Left ventricle myocardium inferior (tissue), 1 donor: ENCODE measurements around the gene DOCK4. TPM values are rescaled to one million over a fixed set of nuclear protein-coding genes. Genes with fewer than 3 reads are reported as not detected.
A peak's percentile ranks its signal among the peaks of the same experiment; 100 is the strongest.

Experiments
- DNase-seq: peaks from one replicate; pipeline ENCODE4 v3.0.0-alpha.2; 2020
- H3K27ac ChIP-seq: fragments of 200-600 bp; replicated peaks from 2 replicates; pipeline ENCODE4 v1.8.0; 2021
- H3K27me3 ChIP-seq: fragments of 200-600 bp; 2 replicates; pipeline ENCODE4 v1.8.0; 2021; ENCODE audit warnings: low read depth
- H3K36me3 ChIP-seq: fragments of 200-600 bp; 2 replicates; pipeline ENCODE4 v1.8.0; 2021
- H3K4me1 ChIP-seq: fragments of 200-600 bp; 2 replicates; pipeline ENCODE4 v1.8.0; 2021
- H3K4me3 ChIP-seq: fragments of 200-600 bp; 2 replicates; pipeline ENCODE4 v1.8.0; 2021; ENCODE audit warnings: mild to moderate bottlenecking, moderate library complexity
- H3K9me3 ChIP-seq: fragments of 200-600 bp; replicated peaks from 2 replicates; pipeline ENCODE4 v1.8.0; 2021
- intact Hi-C: fragments of 100-400 bp; cut with micrococcal nuclease; formaldehyde crosslinking; loops from one replicate; pipeline ENCODE4 v1.11.0; 2022
- total RNA-seq: library from RNA; stranded (reverse); fragmentation: NEBNext Ultra II Directional; extraction: Animal tissue kit (Norgen Biotek cat#: 25700); gene quantifications from one replicate; pipeline ENCODE4 v1.2.1, GENCODE V29; 2021
- TF ChIP-seq, protein P1 (sequence below): fragments of 200-600 bp; IDR thresholded peaks from 2 replicates; pipeline ENCODE4 v1.8.0; 2021; ENCODE audit warnings: antibody characterized with exemption, mild to moderate bottlenecking, borderline replicate concordance
- donor health status: DM: no; HTN: yes; CAD: no; lungs with severe emphysema.

Gene DOCK4
- total RNA-seq, 1 donor from 2014 or later, result 15.2 TPM

DNA sequence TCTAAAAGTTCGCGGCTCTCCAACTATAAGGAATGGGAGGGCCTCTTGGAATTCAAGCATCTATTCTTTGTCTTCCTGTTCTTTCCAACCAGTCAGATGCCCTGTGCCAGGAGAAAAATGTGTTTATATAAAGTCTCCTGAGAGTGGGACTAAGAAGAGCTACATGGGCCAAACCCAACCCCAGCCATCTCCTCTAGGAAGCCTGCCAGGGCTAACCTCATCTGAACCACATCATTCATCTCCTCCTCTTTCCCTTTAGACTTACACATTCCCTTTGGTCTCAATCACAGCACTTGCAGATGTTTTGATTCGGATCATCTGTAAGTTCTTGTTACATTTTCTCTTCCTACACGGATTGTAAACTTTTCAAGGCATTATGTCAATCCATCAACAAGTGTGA lies 62.6 kb downstream of the DOCK4 start:
- no peak overlapping the region for H3K4me3 ChIP-seq
- peak overlapping the region; percentile 43 for H3K27ac ChIP-seq
- TF ChIP-seq, protein P1, sequence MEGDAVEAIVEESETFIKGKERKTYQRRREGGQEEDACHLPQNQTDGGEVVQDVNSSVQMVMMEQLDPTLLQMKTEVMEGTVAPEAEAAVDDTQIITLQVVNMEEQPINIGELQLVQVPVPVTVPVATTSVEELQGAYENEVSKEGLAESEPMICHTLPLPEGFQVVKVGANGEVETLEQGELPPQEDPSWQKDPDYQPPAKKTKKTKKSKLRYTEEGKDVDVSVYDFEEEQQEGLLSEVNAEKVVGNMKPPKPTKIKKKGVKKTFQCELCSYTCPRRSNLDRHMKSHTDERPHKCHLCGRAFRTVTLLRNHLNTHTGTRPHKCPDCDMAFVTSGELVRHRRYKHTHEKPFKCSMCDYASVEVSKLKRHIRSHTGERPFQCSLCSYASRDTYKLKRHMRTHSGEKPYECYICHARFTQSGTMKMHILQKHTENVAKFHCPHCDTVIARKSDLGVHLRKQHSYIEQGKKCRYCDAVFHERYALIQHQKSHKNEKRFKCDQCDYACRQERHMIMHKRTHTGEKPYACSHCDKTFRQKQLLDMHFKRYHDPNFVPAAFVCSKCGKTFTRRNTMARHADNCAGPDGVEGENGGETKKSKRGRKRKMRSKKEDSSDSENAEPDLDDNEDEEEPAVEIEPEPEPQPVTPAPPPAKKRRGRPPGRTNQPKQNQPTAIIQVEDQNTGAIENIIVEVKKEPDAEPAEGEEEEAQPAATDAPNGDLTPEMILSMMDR, result no peak
- intact Hi-C loops, result no loop called here
- H3K4me1 ChIP-seq, result peaks cover 53% of the 10 kb centered on the region
- no peaks in the 10 kb centered on the region for H3K36me3 ChIP-seq
- H3K9me3 ChIP-seq, result no peaks in the 10 kb centered on the region
- no peaks in the 10 kb centered on the region for H3K27me3 ChIP-seq
- peak; percentile 45 for DNase-seq

DNA sequence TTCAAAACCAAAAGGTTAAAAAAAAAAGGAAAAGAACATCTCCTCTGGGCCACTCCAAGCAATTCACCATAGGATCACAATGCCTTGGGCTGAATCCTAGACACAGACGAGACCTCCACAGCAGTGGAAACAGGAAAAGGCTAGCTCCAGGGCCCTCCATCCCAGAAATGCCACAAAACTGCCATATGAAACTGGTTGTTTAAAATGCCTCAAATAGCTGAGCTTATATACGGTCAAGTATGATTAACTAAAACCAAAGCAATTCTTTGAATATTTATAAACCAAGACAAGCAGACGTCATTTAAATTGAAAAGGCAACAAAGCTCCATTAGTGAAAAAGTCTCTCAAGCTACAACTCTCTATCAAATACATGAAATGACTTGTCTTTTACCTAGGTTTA lies 63.1 kb downstream of the DOCK4 start:
- peaks cover 53% of the 10 kb centered on the region for H3K4me1 ChIP-seq
- intact Hi-C loops, result no loop called here
- DNase-seq, result no peak
- H3K27ac ChIP-seq, result peak overlapping the region; percentile 43
- H3K27me3 ChIP-seq, result no peaks in the 10 kb centered on the region
- TF ChIP-seq, protein P1, result no peak
- H3K9me3 ChIP-seq, result no peaks in the 10 kb centered on the region
- no peaks in the 10 kb centered on the region for H3K36me3 ChIP-seq
- H3K4me3 ChIP-seq, result no peak overlapping the region

DNA sequence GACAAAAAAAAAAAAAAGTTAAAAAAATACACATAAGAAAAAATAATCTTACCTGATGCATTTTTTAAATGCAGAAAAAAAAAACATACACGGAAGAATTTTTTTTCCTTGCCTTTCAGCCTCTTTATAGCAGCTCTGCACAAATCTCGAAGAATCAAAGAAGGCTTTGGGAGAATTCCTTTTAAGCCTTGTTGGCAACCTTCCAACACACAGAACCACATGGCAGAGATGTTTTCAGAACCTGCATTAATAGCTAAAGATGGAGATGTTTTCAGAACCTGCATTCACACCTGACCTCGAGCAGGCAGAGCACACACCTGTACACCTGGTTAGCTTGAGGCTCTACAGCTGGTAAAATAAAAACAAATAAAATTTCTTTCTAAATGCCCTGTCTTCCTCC lies 65.6 kb downstream of the DOCK4 start:
- intact Hi-C loops, result no loop called here
- TF ChIP-seq, protein P1, result no peak
- no peaks in the 10 kb centered on the region for H3K36me3 ChIP-seq
- H3K9me3 ChIP-seq, result no peaks in the 10 kb centered on the region
- no peaks in the 10 kb centered on the region for H3K27me3 ChIP-seq
- H3K27ac ChIP-seq, result no peak overlapping the region
- peaks cover 74% of the 10 kb centered on the region for H3K4me1 ChIP-seq
- no peak overlapping the region for H3K4me3 ChIP-seq
- no peak for DNase-seq

DNA sequence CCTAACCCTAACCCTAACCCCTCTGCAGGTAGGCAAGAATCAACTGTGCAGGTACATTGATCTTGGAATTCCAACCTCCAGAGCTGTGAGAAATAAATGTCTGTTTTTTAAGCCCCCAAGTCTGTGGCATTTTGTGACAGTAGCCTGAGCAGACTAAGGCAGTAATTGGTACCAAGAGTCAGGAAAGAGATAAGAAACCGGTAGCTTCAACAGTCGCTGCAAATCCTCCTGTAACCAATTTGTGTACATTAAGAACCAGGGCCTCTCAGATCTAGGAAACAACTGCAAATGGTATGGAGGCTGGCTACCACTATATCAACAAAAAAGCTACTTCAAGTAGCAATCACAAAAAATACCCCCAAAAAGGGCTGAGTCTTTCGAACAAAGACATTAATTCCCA lies 67.3 kb downstream of the DOCK4 start:
- H3K4me1 ChIP-seq, result peaks cover 68% of the 10 kb centered on the region
- H3K9me3 ChIP-seq, result no peaks in the 10 kb centered on the region
- H3K27me3 ChIP-seq, result no peaks in the 10 kb centered on the region
- intact Hi-C loops, result no loop called here
- no peak overlapping the region for H3K4me3 ChIP-seq
- TF ChIP-seq, protein P1, result no peak
- no peak for DNase-seq
- no peaks in the 10 kb centered on the region for H3K36me3 ChIP-seq
- H3K27ac ChIP-seq, result no peak overlapping the region

DNA sequence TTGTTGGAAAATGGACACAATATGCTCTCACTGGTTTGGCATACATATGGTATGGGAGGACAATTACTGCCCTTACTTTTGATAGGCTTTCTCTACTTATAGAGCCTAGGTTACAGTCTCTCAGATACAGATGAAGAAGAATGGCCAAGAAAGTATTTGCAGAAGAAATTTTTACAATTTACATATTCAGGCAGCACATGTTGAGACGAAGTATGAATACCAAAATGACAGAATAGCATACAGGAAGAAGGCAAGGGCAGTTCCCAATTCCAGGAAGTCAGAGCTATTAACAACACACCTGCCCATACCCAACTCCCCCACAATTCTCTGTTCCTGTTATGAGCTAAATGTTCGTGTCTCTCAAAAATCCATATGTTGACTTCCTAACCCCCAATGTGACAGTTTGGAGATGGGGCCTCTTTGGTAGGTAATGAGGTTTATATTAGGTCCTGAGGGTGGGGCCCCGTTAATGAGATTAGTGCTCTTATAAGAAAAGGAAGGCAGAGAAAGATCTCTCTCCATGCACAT lies 67.8 kb downstream of the DOCK4 start:
- Histone ChIP-seq H3K4me1 (peaks cover 68% of the 10 kb centered on the region), H3K36me3 (no peaks in the 10 kb centered on the region), H3K4me3 (no peak overlapping the region), H3K9me3 (no peaks in the 10 kb centered on the region), H3K27ac (no peak overlapping the region), H3K27me3 (no peaks in the 10 kb centered on the region)
- DNase-seq, result no peak
- intact Hi-C loops, result no loop called here
- TF ChIP-seq, protein P1, result no peak
